K562 (cell line): ENCODE measurements around the gene CEP44. TPM values are rescaled to one million over a fixed set of nuclear protein-coding genes. Genes with fewer than 3 reads are reported as not detected.

Experiments used
- ATF3 ChIP-seq, 2 experiments: fragments of 450-650 bp in 1 of 2; sonication (generic) in 1 of 2; formaldehyde crosslinking in 1 of 2; IDR thresholded peaks in 1 of 2; conservative IDR thresholded peaks in 1 of 2; 2 replicates each; pipeline versions ENCODE4 v1.6.1 to v1.8.1; 2016 to 2023; ENCODE audit warnings: mild to moderate bottlenecking in 2 of 2, moderate library complexity in 2 of 2, inconsistent platforms in 1 of 2, missing genetic modification reagents in 1 of 2
- CBX3 ChIP-seq, 2 experiments: IDR thresholded peaks; 1 replicate in 1 of 2; 2 replicates in 1 of 2; pipeline ENCODE4 v1.6.1; 2012; ENCODE audit warnings: inconsistent platforms in 2 of 2, low read length in 2 of 2, borderline replicate concordance in 1 of 2, control low read depth in 1 of 2
- CREB3 ChIP-seq: fragments of 450-650 bp; conservative IDR thresholded peaks from 2 replicates; pipeline ENCODE4 v1.6.1; 2016; ENCODE audit warnings: missing genetic modification characterization, low read depth, mild to moderate bottlenecking, missing compliant biosample characterization, moderate library complexity
- CTBP1 ChIP-seq: fragments of 450-650 bp; IDR thresholded peaks from 2 replicates; pipeline ENCODE4 v1.6.1; 2016; ENCODE audit warnings: borderline replicate concordance
- CUX1 ChIP-seq: fragments of 200-800 bp; sonication (Bioruptor generic); IDR thresholded peaks from 2 replicates; pipeline ENCODE4 v1.6.1; 2016; ENCODE audit warnings: missing genetic modification characterization, missing compliant biosample characterization
- EHMT2 ChIP-seq: fragments of 450-650 bp; IDR thresholded peaks from 2 replicates; pipeline ENCODE4 v1.6.1; 2018; ENCODE audit warnings: antibody characterized with exemption
- GTF2F1 ChIP-seq: IDR thresholded peaks from 2 replicates; pipeline ENCODE4 v1.6.1; 2011; ENCODE audit warnings: low read depth, low read length, improper control_type of control experiment
- HMBOX1 ChIP-seq: sonication (generic); IDR thresholded peaks from 2 replicates; pipeline ENCODE4 v1.6.1; 2016
- L3MBTL2 ChIP-seq: fragments of 450-650 bp; IDR thresholded peaks from 2 replicates; pipeline ENCODE4 v1.6.1; 2016; ENCODE audit warnings: mild to moderate bottlenecking, moderate library complexity
- LARP7 ChIP-seq: fragments of 450-650 bp; IDR thresholded peaks from 2 replicates; pipeline ENCODE4 v1.6.1; 2016
- MAFG ChIP-seq: fragments of 450-650 bp; conservative IDR thresholded peaks from 2 replicates; pipeline ENCODE4 v1.6.1; 2016; ENCODE audit warnings: missing genetic modification characterization, missing compliant biosample characterization
- MYC ChIP-seq, 2 experiments: fragments of 250-450 bp in 1 of 2; sonication (Bioruptor Pico) in 1 of 2; IDR thresholded peaks; 2 replicates each; pipeline versions ENCODE4 v1.5.1 to v1.6.1; 2012 to 2021; ENCODE audit warnings: low read depth in 2 of 2, borderline replicate concordance in 1 of 2, improper control_type of control experiment in 1 of 2, low read length in 1 of 2, mild to moderate bottlenecking in 1 of 2, moderate library complexity in 1 of 2
- PHF20 ChIP-seq: fragments of 450-650 bp; IDR thresholded peaks from 2 replicates; pipeline ENCODE4 v1.6.1; 2018; ENCODE audit not compliant: partially characterized antibody
- ZEB2 ChIP-seq: fragments of 450-650 bp; IDR thresholded peaks from 2 replicates; pipeline ENCODE4 v1.6.1; 2016
- ZNF197 ChIP-seq: fragments of 200-800 bp; sonication (Bioruptor generic); IDR thresholded peaks from 2 replicates; pipeline ENCODE4 v1.6.1; 2016; ENCODE audit warnings: low read depth, missing genetic modification characterization, missing compliant biosample characterization
- ZNF778 ChIP-seq: fragments of 450-650 bp; formaldehyde crosslinking; IDR thresholded peaks from 2 replicates; pipeline ENCODE4 v1.4.0; 2020; ENCODE audit warnings: mild to moderate bottlenecking, moderate library complexity
- ZNF785 ChIP-seq: fragments of 250-450 bp; sonication (Bioruptor Pico); IDR thresholded peaks from 2 replicates; pipeline ENCODE4 v1.4.0; 2020; ENCODE audit warnings: mild to moderate bottlenecking
- polyA plus RNA-seq, 8 experiments: library from polyadenylated mRNA; depleted of rRNA in 4 of 8; stranded (reverse) in 5 of 8; unstranded in 3 of 8; fragments of >200 nt; fragmentation: Nextera tagmentation in 2 of 8; fragmentation: Illumina TruSeq in 1 of 8; extraction: Ambion mirVana in 2 of 8; extraction: Trizol in 1 of 8; gene quantifications; 2 replicates each; pipeline versions ENCODE4 v1.2.1 to v1.2.3, GENCODE V29; 2011 to 2014; ENCODE audit warnings: inconsistent platforms in 1 of 8, missing spikeins in 1 of 8
- total RNA-seq, 7 experiments: library from RNA; depleted of rRNA in 6 of 7; stranded (reverse); fragments of >200 nt in 6 of 7; fragmentation: Illumina TruSeq in 2 of 7; extraction: Trizol in 2 of 7; gene quantifications; 2 replicates each; pipeline versions ENCODE4 v1.2.1 to v1.2.3, GENCODE V29; 2011 to 2021; ENCODE audit warnings: low replicate concordance in 1 of 7

Gene CEP44
- total and polyA plus RNA-seq, 9 of the 15 experiments (the other 6 are each of a cell fraction or from before 2014, with no cell fraction given): 19.6 to 45.0 (median 24.4) TPM

- TF ChIP-seq CUX1 (no peak), ZNF778 (CRISPR knock-in tag) (no peak), L3MBTL2 (peak; percentile 53), LARP7 (no peak), ATF3 (IDR thresholded peaks at IDR 0.05) (peak; percentile 50), ATF3 (CRISPR knock-in tag; conservative IDR thresholded peaks at IDR 0.05) (no peak), ZNF197 (CRISPR knock-in tag) (no peak), ZEB2 (no peak), EHMT2 (peak; percentile 77; the same call in 1 of the 2 replicates), MAFG (tag) (peak; percentile 68), PHF20 (no peak), MYC (IDR thresholded peaks at IDR 0.05; ENCODE audit: low read depth, low read length) (peak; percentile 54), MYC (CRISPR knock-in tag; IDR thresholded peaks at IDR 0.05; ENCODE audit: borderline replicate concordance, low read depth) (no peak), CREB3 (no peak), CTBP1 (no peak), CBX3 (IDR thresholded peaks at IDR 0.05; ENCODE audit: borderline replicate concordance in 1 of 2, low read length in 2 of 2) (0 out of 3 replicates have a peak, but pooled peaks of 1 of the 2 experiments have one; percentile 46), GTF2F1 (no peak), ZNF785 (CRISPR knock-in tag) (no peak), HMBOX1 (peak; percentile 70)
Observed at GRCh38 chr4:174314770-174315169, 31.1 kb downstream of the CEP44 start (continued).
